HCT116 (cell line): ENCODE data around the gene DCAF17. TPM values are rescaled to one million over a fixed set of nuclear protein-coding genes. Genes with fewer than 3 reads are reported as not detected.

Experiments used
- ATAC-seq: fragments of 200-7000 bp; cut with Tn5 transposase; 2 replicates; pipeline ENCODE4 v1.9.1; 2020; ENCODE audit warnings: mild to moderate bottlenecking, moderate library complexity
- BruUV-seq: library from RNA; stranded (reverse); fragments of 400-500 nt; replicated peaks from 2 replicates; lab custom pipeline; 2021; lab: Mats Ljungman, UMichigan
- CTCF ChIA-PET: fragments of 300-600 bp; sonication (Branson Sonifier 250); formaldehyde crosslinking; loops from one replicate; lab custom pipeline; 2021; ENCODE audit warnings: antibody characterized with exemption; lab: Charles Lee
- POLR2A ChIA-PET: fragments of 300-600, 350-600 bp; sonication (Branson Sonifier 250); formaldehyde crosslinking; loops from one replicate; lab custom pipeline; 2021; ENCODE audit warnings: antibody characterized with exemption; lab: Charles Lee
- RAD21 ChIA-PET, 2 experiments: fragments of 300-600 bp; sonication (Branson Sonifier 250); formaldehyde crosslinking; loops; one replicate each; lab custom pipeline; 2023; ENCODE audit warnings: low total read pairs in 2 of 2; ENCODE audit not compliant: uncharacterized antibody in 2 of 2, unreplicated experiment in 2 of 2, low non-redundant PET in 1 of 2; lab: Charles Lee
- DNase-seq: peaks from one replicate; pipeline ENCODE4 v3.0.0-alpha.2; 2010; ENCODE audit warnings: low read depth, low spot score
- H2AFZ ChIP-seq: fragments of 200-600 bp; shearing (Covaris generic), sonication (generic); 2 replicates; pipeline ENCODE4 v1.6.1; 2017; ENCODE audit warnings: low read depth, mixed run types, mixed read lengths, antibody characterized with exemption, low read length; ENCODE audit not compliant: poor library complexity, severe bottlenecking
- H3K27ac ChIP-seq: 2 replicates; pipeline ENCODE4 v1.5.1; 2012; ENCODE audit warnings: low read depth, low read length
- H3K27me3 ChIP-seq: fragments of 200-600 bp; sonication (generic); 2 replicates; pipeline ENCODE4 v1.6.1; 2016; ENCODE audit warnings: mixed run types, low read length, mixed read lengths; ENCODE audit not compliant: insufficient read depth
- H3K36me3 ChIP-seq, 2 experiments: fragments of 200-500 bp in 1 of 2; fragments of 200-600 bp in 1 of 2; sonication (Bioruptor generic) in 1 of 2; sonication (generic) in 1 of 2; 2 replicates each; pipeline versions ENCODE4 v1.5.1 to v1.6.1; 2014 to 2016; ENCODE audit warnings: low read length in 2 of 2, inconsistent platforms in 1 of 2, mixed read lengths in 1 of 2, mixed run types in 1 of 2; ENCODE audit not compliant: insufficient read depth in 2 of 2, control insufficient read depth in 1 of 2
- H3K4me1 ChIP-seq, 2 experiments: fragments of 200-600 bp in 1 of 2; sonication (generic) in 1 of 2; 2 replicates each; pipeline versions ENCODE4 v1.5.1 to v1.6.1; 2012 to 2017; ENCODE audit warnings: low read length in 2 of 2, inconsistent platforms in 1 of 2, mild to moderate bottlenecking in 1 of 2, mixed read lengths in 1 of 2, mixed run types in 1 of 2, moderate library complexity in 1 of 2; ENCODE audit not compliant: insufficient read depth in 2 of 2, control insufficient read depth in 1 of 2
- H3K4me2 ChIP-seq: fragments of 200-600 bp; sonication (generic); 2 replicates; pipeline ENCODE4 v1.6.1; 2017; ENCODE audit warnings: mixed run types, low read length, mixed read lengths
- H3K4me3 ChIP-seq, 2 experiments: fragments of 200-600 bp in 1 of 2; sonication (generic) in 1 of 2; replicated peaks in 1 of 2; 2 replicates each; pipeline ENCODE4 v1.5.1; 2011 to 2016; ENCODE audit warnings: low read length in 2 of 2, control low read depth in 1 of 2, low read depth in 1 of 2, mild to moderate bottlenecking in 1 of 2, mixed read lengths in 1 of 2, mixed run types in 1 of 2
- H3K79me2 ChIP-seq: fragments of 200-600 bp; sonication (generic); 2 replicates; pipeline ENCODE4 v1.6.1; 2017; ENCODE audit warnings: mild to moderate bottlenecking, mixed run types, low read length, moderate library complexity, mixed read lengths; ENCODE audit not compliant: insufficient read depth
- H3K9ac ChIP-seq: fragments of 200-600 bp; sonication (generic); 2 replicates; pipeline ENCODE4 v1.6.1; 2016; ENCODE audit warnings: low read length, mixed read lengths
- H3K9me2 ChIP-seq: fragments of 200-600 bp; sonication (generic), shearing (Covaris generic); 2 replicates; pipeline ENCODE4 v1.6.1; 2017; ENCODE audit warnings: mixed run types, mild to moderate bottlenecking, moderate library complexity; ENCODE audit not compliant: insufficient read depth
- H3K9me3 ChIP-seq, 2 experiments: fragments of 200-500 bp in 1 of 2; fragments of 200-600 bp in 1 of 2; sonication (Bioruptor generic) in 1 of 2; sonication (generic) in 1 of 2; 2 replicates each; pipeline ENCODE4 v1.6.1; 2014 to 2017; ENCODE audit warnings: low read length in 2 of 2, mixed read lengths in 2 of 2, inconsistent platforms in 1 of 2, low read depth in 1 of 2, mild to moderate bottlenecking in 1 of 2, mixed run types in 1 of 2, moderate library complexity in 1 of 2; ENCODE audit not compliant: control insufficient read depth in 1 of 2, insufficient read depth in 1 of 2
- H4K20me1 ChIP-seq: fragments of 200-600 bp; sonication (generic), shearing (Covaris generic); 2 replicates; pipeline ENCODE4 v1.6.1; 2017; ENCODE audit warnings: mixed run types, mild to moderate bottlenecking, moderate library complexity; ENCODE audit not compliant: insufficient read depth
- CBX3 ChIP-seq: IDR thresholded peaks from 2 replicates; pipeline ENCODE4 v1.6.1; 2012; ENCODE audit warnings: low read depth
- CEBPB ChIP-seq: IDR thresholded peaks from 2 replicates; pipeline ENCODE4 v1.6.1; 2012; ENCODE audit warnings: low read depth
- EGR1 ChIP-seq: IDR thresholded peaks from 2 replicates; pipeline ENCODE4 v1.6.1; 2012; ENCODE audit warnings: low read depth
- ELF1 ChIP-seq: IDR thresholded peaks from 2 replicates; pipeline ENCODE4 v1.6.1; 2012; ENCODE audit warnings: low read depth, borderline replicate concordance
- EZH2 ChIP-seq: fragments of 200-600 bp; sonication (generic); IDR thresholded peaks from 2 replicates; pipeline ENCODE4 v1.6.1; 2017; ENCODE audit warnings: antibody characterized with exemption, mixed run types
- EZH2phosphoT487 ChIP-seq: fragments of 200-600 bp; IDR thresholded peaks from 2 replicates; pipeline ENCODE4 v1.6.1; 2018; ENCODE audit warnings: antibody characterized with exemption, borderline replicate concordance
- FOSL1 ChIP-seq: IDR thresholded peaks from 2 replicates; pipeline ENCODE4 v1.6.1; 2012; ENCODE audit warnings: low read depth
- JUND ChIP-seq: IDR thresholded peaks from 2 replicates; pipeline ENCODE4 v1.6.1; 2012
- POLR2A ChIP-seq: IDR thresholded peaks from 2 replicates; pipeline ENCODE4 v1.7.0; 2011; ENCODE audit warnings: borderline replicate concordance; ENCODE audit not compliant: insufficient read depth, insufficient read length; ENCODE audit errors: extremely low read depth
- RAD21 ChIP-seq: IDR thresholded peaks from 2 replicates; pipeline ENCODE4 v1.6.1; 2012; ENCODE audit warnings: low read depth, mild to moderate bottlenecking
- SIN3A ChIP-seq: IDR thresholded peaks from 2 replicates; pipeline ENCODE4 v1.6.1; 2012; ENCODE audit warnings: low read depth
- SRF ChIP-seq: IDR thresholded peaks from 2 replicates; pipeline ENCODE4 v1.6.1; 2012; ENCODE audit warnings: low read depth
- YY1 ChIP-seq: IDR thresholded peaks from 2 replicates; pipeline ENCODE4 v1.6.1; 2011; ENCODE audit warnings: low read length, low read depth, moderate library complexity, mild to moderate bottlenecking; ENCODE audit not compliant: insufficient replicate concordance; ENCODE audit errors: extremely low read depth
- ZFX ChIP-seq: fragments of 450-650 bp; IDR thresholded peaks from 2 replicates; pipeline ENCODE4 v1.6.1; 2017
- intact Hi-C: fragments of 100-400 bp; cut with micrococcal nuclease; formaldehyde crosslinking; loops from 2 replicates; pipeline ENCODE4 v1.10.0; 2022
- total RNA-seq: library from RNA; stranded (reverse); gene quantifications from one replicate; pipeline ENCODE4 v1.2.1, GENCODE V29; 2021; ENCODE audit not compliant: unreplicated experiment
- TF ChIP-seq, protein P1 (sequence below): IDR thresholded peaks from 2 replicates; pipeline ENCODE4 v1.6.1; 2012
- TF ChIP-seq, protein P2 (sequence below): IDR thresholded peaks from 2 replicates; pipeline ENCODE4 v1.6.1; 2011; ENCODE audit warnings: mild to moderate bottlenecking, low read length, moderate library complexity; ENCODE audit not compliant: insufficient replicate concordance; ENCODE audit errors: extremely low read depth

The DCAF17 gene
- total RNA-seq, 1 experiment from 2014 or later, result 17.7 TPM

DNA sequence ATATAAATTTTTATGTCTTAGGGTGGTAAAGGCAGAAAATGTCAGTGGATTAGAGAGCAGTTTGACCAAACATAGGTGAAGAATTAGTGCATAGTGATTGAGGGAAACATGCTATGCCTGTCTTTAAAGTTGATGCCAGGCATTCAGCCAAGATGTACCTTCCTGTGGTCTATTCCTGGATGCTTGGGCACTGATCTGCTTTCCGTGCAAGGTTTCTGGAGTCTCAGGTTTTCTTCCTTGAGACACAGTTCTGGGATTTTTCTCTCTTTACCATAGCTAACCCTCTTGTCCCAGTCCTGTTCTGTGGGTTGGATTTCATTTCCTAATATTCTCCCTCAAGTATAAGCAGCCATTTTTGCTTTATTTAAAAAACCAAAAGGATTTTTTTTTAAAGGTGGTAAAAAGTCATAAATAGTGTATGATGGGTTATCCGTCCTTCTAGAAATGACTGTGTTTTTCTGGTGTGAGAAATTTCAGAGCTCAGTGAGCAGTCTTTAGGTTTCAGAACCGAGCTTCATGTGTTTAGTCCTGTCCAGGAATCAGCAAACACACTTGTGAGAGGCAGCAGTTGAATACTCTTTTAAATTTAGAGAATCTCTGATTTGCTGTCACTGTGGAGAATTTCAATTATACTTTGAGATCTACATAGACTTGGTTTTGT lies 45.3 kb downstream of the DCAF17 start:
- ChIA-PET CTCF (no interaction called here), RAD21 (no interaction called here), POLR2A (no interaction called here)
- Histone ChIP-seq H3K27ac (no peak overlapping the region), H3K27me3 (no peaks in the 10 kb centered on the region), H3K36me3 (no peaks in the 10 kb centered on the region), H3K4me2 (no peak overlapping the region), H2AFZ (no peak overlapping the region), H4K20me1 (no peaks in the 10 kb centered on the region), H3K9ac (no peak overlapping the region), H3K79me2 (no peaks in the 10 kb centered on the region), H3K9me2 (no peaks in the 10 kb centered on the region), H3K4me1 (no peaks in the 10 kb centered on the region), H3K4me3 (no peak overlapping the region), H3K9me3 (no peaks in the 10 kb centered on the region)
- BruUV-seq, result no TSS peak
- TF ChIP-seq EGR1, result no peak
- TF ChIP-seq, protein P1, sequence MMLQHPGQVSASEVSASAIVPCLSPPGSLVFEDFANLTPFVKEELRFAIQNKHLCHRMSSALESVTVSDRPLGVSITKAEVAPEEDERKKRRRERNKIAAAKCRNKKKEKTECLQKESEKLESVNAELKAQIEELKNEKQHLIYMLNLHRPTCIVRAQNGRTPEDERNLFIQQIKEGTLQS, result no peak
- TF ChIP-seq CBX3, result no peak
- TF ChIP-seq EZH2phosphoT487, result no peak
- TF ChIP-seq FOSL1, result no peak
- no peak for DNase-seq
- ATAC-seq, result no peak
- intact Hi-C loops, result no loop called here

DNA sequence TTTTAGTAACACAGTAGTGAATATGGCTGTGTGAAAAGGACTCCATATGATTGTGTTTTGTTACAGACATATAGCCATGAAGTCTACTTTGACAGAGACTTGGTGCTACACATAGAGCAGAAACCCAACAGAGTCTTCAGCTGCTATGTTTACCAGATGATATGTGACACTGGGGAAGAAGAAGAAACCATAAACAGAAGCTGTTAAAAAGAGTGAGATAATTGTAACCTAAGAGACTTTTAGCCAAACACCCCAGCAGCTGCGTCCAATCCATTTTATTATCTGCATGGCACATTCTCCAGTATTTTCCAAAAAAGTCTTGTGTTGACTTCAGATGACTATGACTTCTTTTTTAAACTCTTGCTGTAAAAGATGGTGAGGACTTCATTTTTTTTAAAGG lies 46.9 kb downstream of the DCAF17 start:
- BruUV-seq, result no TSS peak
- DNase-seq (no peak), ATAC-seq (no peak)
- Histone ChIP-seq H3K9me3 (no peaks in the 10 kb centered on the region), H4K20me1 (no peaks in the 10 kb centered on the region), H3K27ac (no peak overlapping the region), H3K79me2 (no peaks in the 10 kb centered on the region), H3K4me3 (no peak overlapping the region), H3K4me1 (no peaks in the 10 kb centered on the region), H3K36me3 (no peaks in the 10 kb centered on the region), H2AFZ (no peak overlapping the region), H3K9ac (no peak overlapping the region), H3K4me2 (no peak overlapping the region), H3K27me3 (no peaks in the 10 kb centered on the region), H3K9me2 (no peaks in the 10 kb centered on the region)
- CTCF ChIA-PET, result no interaction called here
- TF ChIP-seq SRF (no peak), ZFX (no peak), EZH2phosphoT487 (no peak), POLR2A (no peak), JUND (no peak), EGR1 (no peak), YY1 (no peak), CEBPB (no peak), CBX3 (no peak), FOSL1 (no peak), EZH2 (no peak), RAD21 (no peak), ELF1 (no peak), SIN3A (no peak)
- TF ChIP-seq, protein P2, sequence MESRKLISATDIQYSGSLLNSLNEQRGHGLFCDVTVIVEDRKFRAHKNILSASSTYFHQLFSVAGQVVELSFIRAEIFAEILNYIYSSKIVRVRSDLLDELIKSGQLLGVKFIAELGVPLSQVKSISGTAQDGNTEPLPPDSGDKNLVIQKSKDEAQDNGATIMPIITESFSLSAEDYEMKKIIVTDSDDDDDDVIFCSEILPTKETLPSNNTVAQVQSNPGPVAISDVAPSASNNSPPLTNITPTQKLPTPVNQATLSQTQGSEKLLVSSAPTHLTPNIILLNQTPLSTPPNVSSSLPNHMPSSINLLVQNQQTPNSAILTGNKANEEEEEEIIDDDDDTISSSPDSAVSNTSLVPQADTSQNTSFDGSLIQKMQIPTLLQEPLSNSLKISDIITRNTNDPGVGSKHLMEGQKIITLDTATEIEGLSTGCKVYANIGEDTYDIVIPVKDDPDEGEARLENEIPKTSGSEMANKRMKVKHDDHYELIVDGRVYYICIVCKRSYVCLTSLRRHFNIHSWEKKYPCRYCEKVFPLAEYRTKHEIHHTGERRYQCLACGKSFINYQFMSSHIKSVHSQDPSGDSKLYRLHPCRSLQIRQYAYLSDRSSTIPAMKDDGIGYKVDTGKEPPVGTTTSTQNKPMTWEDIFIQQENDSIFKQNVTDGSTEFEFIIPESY, result no peak
- TF ChIP-seq, protein P1, result no peak
- POLR2A ChIA-PET, result no interaction called here
- intact Hi-C loops, result no loop called here
- RAD21 ChIA-PET, result no interaction called here
